Stimulated activated CD8-positive, alpha-beta memory T cell treated with anti-CD3 and anti-CD28 coated beads, Interleukin-15, amount 100 ng/mL, for 24 hours (primary cell): ENCODE data around the gene TRIO.

Experiments
- DNase-seq: peaks from one replicate; pipeline ENCODE4 v3.0.0-alpha.2; 2020; ENCODE audit warnings: low read depth

TRIO gene

GRCh38 chr5:14147210-14147609 is 4.1 kb downstream of the TRIO start:
- no peak for DNase-seq

- DNase-seq: no peak
Measured at GRCh38 chr5:14148483-14148882, 5.3 kb downstream of the TRIO start.

DNA sequence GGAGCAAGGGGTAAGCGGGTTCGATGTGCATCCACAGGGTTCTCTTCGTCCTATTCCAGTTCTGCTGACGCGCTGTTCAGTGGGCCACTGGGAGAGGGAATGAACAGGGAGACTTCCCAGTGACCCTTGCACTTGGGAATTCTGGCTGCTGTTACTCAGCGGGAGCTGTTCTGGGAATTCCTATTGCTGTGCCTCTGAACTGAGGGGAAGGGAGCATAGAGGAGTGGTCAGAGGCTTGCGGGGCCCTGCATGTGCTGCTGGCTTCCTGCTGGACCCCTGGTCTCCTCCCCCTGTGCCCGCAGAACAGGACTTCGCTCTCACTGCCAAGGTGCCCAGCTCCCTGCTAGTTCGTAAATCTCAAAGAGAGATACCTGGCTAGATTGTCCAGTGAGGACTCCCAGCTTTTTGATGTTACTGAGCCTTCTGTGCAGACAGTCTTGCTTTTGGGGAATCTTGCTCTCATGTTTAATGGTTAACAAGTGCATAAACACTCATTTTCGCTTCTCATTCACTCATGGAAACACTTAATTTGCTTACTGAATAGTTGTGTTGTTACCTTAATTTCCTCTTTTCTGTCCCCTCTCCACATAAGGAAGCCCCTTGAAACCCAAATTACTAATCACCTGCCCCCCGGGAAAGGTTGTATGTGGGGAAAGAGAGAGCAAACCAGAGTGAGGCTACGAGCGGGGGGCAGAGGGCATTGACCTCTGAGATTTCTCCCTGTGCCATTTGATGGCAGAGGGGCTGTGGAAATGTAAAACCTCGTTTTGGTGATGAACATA is 5.9 kb downstream of the TRIO start:
- DNase-seq: no peak

DNA sequence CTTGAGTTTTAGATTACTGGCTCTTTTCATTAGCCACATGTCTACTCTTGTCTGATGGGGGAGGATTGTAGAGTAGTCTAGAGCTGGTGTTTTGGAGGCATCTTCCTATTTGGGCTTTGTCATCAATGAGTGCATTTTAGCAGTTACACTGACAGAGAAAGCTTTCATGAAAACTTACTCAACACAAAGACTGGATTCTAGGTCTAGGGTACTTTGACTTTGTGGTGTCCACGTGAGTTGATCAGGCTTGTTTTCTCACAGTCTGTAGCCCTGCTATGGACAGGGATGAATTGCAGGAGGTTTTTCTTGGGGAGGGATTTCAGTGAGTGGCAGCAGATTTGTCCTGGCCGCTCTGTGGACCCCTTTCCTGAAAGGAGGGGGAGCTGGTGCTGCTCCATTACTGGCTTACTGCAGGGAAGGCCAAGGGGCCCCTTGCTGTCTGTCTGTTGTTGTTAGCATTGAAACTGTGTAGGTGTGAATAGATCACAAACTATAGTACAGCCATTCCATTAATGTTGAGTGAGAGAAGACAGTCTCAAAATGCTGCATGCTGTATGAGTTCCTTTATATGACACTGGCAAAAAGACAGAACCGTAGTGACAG is 6.6 kb downstream of the TRIO start:
- DNase-seq: no peak

DNA sequence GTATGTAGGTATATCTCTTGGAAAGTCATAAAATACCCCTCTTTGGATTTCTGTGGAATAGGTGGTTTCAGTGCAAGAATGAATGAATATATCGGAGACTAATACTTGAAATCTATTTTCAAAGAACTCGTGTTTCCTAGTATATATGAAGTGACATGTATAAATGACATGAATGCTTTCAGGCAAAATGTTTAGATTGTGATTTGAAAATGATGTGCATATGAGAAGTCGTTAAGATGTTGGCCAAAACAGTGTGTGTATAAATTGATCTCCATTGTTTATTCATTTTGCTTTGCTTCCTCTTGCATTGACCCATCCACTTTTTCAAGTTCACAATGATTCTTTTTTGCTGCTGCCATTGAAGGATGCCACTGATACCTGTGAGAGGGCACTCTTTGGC is 8.3 kb downstream of the TRIO start:
- no peak for DNase-seq

GRCh38 chr5:14153071-14153864 is 10.1 kb downstream of the TRIO start:
- DNase-seq: no peak

- no peak for DNase-seq
Measured at GRCh38 chr5:14153932-14154731, 11.0 kb downstream of the TRIO start.

DNA sequence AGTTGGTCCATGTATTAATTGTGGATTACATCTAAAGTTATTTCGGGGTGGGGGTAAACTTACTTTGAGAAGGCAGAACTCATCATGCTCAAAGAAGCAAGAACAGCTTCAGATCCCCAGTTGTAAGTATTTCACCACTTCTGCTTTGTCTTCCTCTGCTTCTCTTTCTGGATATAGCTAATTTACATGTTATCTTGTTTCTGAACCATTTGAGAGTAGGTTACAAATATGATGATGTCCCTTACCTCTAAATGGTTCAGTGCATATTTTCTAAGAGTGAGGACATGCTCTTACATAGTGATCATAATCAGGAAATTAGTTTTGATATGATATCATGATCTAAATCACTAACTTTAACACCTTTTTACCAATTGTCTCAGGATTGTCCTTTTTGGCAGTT is 11.9 kb downstream of the TRIO start:
- DNase-seq: no peak

DNA sequence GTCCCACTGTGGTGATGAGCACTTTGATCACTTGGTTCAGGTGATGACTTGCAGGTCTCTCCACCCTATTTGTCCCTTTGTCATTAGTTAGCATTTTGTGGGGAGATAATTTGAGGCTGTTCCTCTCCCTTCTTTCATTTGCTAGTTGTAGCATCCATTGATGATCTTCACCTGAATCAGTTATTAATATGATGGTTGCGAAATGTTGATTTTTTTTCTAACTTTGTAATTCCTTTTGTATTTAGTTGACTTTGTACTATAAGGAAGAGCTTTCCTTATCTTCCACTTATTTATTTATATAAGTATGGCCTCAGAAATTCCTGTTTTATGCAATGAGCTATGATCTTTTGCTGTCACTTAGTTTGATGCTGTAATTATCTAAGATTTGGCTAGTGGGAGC is 12.6 kb downstream of the TRIO start:
- DNase-seq: no peak

GRCh38 chr5:14156290-14156649 is 13.1 kb downstream of the TRIO start:
- DNase-seq: no peak

DNA sequence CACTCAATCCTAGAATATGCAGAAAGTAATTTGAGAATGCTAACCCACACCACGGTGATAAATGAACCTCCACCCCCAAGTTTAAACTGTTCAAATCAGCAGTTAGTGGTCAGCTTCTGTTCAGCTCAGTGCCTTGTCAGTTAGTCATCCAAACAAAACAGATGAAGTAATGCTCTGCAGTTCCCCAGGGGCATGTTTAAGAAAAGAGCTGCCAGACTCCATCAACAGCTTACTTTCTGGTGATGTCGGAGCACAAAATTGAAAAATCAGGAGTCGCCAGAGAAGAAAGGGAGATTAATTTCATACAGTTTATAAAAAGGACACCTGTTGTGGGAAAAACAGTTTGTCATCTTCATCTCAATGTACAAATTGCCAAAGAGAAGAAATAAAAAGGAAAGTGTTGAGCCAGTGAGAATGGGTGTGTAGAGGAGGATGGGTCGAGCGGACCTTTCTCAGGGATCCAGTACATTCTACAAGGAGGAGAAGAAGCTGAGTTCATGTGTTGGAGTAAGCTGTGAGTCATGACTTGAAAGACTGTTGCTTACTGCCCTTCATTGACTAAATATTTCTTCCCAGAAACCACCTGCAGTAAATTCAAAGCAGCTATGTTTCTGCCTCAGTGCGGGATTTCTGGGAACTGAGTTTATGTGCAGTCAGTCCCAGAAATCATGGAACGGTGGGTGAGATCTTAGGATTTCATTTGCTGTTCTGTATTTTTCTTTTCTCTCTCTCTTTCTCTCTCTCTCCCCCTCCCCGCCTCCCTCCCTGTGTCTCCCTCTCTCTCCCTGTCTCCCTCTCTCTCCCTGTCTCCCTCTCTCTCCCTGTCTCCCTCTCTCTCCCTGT is 13.7 kb downstream of the TRIO start:
- no peak for DNase-seq

DNA sequence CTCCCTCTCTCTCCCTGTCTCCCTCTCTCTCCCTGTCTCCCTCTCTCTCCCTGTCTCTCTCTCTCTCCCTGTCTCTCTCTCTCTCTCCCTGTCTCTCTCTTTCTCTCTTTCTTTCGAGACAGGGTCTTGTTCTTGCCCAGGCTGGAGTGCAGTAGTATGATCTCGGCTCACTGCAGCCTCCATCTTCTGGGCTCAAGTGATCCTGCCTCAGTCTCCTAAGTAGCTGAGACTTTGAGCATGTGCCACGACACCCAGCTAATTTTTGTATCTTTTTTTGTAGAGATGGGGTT is 14.3 kb downstream of the TRIO start:
- DNase-seq: no peak

DNA sequence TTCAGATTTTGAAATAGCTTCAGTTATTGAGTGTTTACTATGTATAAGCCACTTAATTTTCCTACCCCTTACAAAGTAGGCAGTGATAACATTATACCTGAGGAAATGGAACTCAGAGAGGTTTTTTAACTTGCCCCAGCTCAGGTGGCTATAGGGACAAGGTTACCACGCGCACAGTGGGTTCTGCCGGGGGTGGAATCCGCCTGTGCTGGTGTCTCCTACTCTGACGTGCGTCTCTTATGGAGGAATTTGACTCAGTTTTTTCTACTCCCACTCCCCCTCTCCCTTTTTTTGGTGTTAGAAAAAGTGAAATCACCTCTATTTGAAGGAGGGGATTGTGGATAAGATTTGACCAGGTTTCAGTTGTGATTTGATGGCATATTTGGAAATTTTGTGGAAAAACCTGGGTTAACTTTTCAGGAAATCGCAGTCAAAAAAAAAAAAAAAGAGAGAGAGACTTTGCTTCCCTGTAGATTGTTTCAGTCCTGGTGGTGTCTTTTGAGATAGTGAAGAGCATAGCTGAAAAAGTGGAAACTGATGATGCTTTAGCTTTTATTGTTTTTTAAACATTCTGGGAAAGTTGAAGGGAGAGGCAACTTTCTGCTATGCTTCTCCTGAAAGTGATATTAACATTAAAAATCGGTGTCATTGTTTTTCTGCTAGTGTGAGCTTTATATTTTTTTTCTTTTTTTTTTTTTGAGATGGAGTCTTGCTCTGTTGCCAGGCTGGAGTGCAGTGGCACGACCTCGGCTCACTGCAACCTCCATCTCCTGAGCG is 15.9 kb downstream of the TRIO start:
- no peak for DNase-seq

DNA sequence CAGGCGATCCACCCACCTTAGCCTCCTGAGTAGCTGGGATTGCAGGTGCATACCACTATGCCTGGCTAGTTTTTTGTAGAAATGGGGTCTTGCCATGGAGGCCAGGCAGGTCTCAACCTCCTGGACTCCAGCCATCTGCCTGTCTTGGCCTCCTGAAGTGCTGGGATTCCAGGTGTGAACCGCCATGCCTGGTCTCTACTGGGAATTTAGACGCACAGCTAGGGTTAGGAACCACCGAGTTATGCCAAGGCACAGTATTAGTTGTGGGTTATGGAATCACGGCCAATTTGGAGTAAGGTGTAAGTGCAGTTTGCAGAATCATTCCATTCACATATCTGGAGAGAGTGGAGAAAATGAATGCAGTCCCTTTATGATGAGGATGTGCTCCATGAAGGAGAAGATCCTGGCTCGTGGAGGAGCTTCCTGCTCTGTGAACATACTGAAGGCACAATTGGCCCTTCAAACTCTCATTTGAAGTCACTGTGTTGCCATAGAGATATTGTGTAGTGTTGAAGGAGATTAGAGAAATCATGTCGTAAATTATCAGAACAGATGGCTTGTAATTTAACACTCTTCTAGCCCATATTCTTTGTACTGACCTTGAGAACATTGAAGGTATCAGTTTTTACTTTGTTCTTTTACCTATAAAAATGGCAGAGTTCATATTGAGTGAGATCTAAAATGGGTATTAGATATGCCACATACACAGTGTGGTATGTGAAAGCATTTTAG is 18.8 kb downstream of the TRIO start:
- no peak for DNase-seq

- no peak for DNase-seq
Measured at GRCh38 chr5:14164164-14165163, 21.3 kb downstream of the TRIO start.

- DNase-seq: no peak
Measured at GRCh38 chr5:14165375-14166106, 22.4 kb downstream of the TRIO start.

DNA sequence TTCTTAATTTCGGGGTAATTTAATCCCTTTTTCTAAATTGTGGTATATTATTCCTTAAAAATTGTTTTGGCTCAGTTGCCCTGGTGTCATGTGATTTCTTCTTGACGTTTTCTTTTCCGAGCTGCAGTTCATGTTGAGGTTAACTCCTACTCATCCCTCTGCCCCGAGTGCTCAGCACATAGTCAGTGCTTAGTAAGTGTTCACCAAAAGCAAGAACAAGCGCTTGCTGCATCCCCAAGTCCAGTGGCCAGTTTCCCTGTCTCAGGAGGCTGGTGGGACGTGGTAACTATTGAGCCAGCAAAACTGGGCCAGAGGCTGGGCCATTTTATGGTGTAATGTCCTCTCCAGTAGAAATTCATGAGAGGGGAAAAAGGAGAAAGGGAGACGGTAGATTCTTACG is 23.3 kb downstream of the TRIO start:
- no peak for DNase-seq

GRCh38 chr5:14167211-14167845 is 24.2 kb downstream of the TRIO start:
- DNase-seq: no peak
